NCI-H146 treated with DMSO at 0.1 percent for 48 hours (cell line): ENCODE results near the gene GPC5.
"Not testable (repeated sequence)": the region's sequence is repeated elsewhere in the genome, so short reads cannot be mapped to it uniquely, and the experiment has no call there.

ENCODE experiments used
- DNase-seq: peaks from one replicate; lab custom pipeline; 2025; ENCODE audit not compliant: unreplicated experiment; lab: John Stamatoyannopoulos, UW

GPC5 gene

GRCh38 chr13:92251671-92252210, 853.3 kb downstream of the GPC5 start:
- DNase-seq = no peak

- DNase-seq = no peak
These were observed 857.1 kb downstream of the GPC5 start for GRCh38 chr13:92255526-92255925.

GRCh38 chr13:92256211-92256610, 857.8 kb downstream of the GPC5 start:
- DNase-seq = no peak

GRCh38 chr13:92259046-92259445, 860.6 kb downstream of the GPC5 start:
- DNase-seq = no peak

- DNase-seq = no peak
These were observed 861.1 kb downstream of the GPC5 start for GRCh38 chr13:92259523-92259922.

- DNase-seq = no peak
These were observed 861.9 kb downstream of the GPC5 start for GRCh38 chr13:92260363-92260762.

- DNase-seq = no peak
These were observed 863.8 kb downstream of the GPC5 start for GRCh38 chr13:92262100-92262788.

- no peak for DNase-seq
These were observed 867.0 kb downstream of the GPC5 start for GRCh38 chr13:92265408-92265807.

GRCh38 chr13:92270990-92271389, 872.6 kb downstream of the GPC5 start:
- no peak for DNase-seq

GRCh38 chr13:92272177-92272576, 873.8 kb downstream of the GPC5 start:
- no peak for DNase-seq

GRCh38 chr13:92280986-92281385, 882.6 kb downstream of the GPC5 start:
- DNase-seq = not testable (repeated sequence)

GRCh38 chr13:92290718-92291307, 892.4 kb downstream of the GPC5 start:
- not testable (repeated sequence) for DNase-seq

GRCh38 chr13:92294533-92294932, 896.1 kb downstream of the GPC5 start:
- not testable (repeated sequence) for DNase-seq

GRCh38 chr13:92296154-92296671, 897.8 kb downstream of the GPC5 start:
- DNase-seq = not testable (repeated sequence)

GRCh38 chr13:92297971-92298942, 899.8 kb downstream of the GPC5 start:
- DNase-seq = no peak

- no peak for DNase-seq
These were observed 902.2 kb downstream of the GPC5 start for GRCh38 chr13:92300651-92301050.

- no peak for DNase-seq
These were observed 905.0 kb downstream of the GPC5 start for GRCh38 chr13:92303428-92303827.

- DNase-seq = no peak
These were observed 909.3 kb downstream of the GPC5 start for GRCh38 chr13:92307752-92308151.

- no peak for DNase-seq
These were observed 914.4 kb downstream of the GPC5 start for GRCh38 chr13:92312823-92313222.

- DNase-seq = no peak
These were observed 915.0 kb downstream of the GPC5 start for GRCh38 chr13:92313382-92313781.

GRCh38 chr13:92315265-92315664, 916.8 kb downstream of the GPC5 start:
- no peak for DNase-seq
